ENCODE data around the gene REC8. TPM values are rescaled to one million over a fixed set of nuclear protein-coding genes. Genes with fewer than 3 reads are reported as not detected.
A peak's percentile ranks its signal among the peaks of the same experiment; 100 is the strongest.

The REC8 gene
- polyA plus RNA-seq, 1 donor, result 88.7 TPM

- no peak for DNase-seq
These were observed 34.1 kb upstream of the REC8 start for GRCh38 chr14:24137529-24138395.

GRCh38 chr14:24138396-24139271 is 33.2 kb upstream of the REC8 start:
- DNase-seq, result no peak

- DNase-seq, result no peak
These were observed 32.5 kb upstream of the REC8 start for GRCh38 chr14:24139272-24139934.

GRCh38 chr14:24141097-24141880 is 30.6 kb upstream of the REC8 start, which contains the start of gene EMC9:
EMC9 (minus strand) TSS chr14:24141591; CDS start chr14:24141304, 287 bp downstream.
- DNase-seq, result peak; percentile 100

- DNase-seq, result no peak
These were observed 28.4 kb upstream of the REC8 start for GRCh38 chr14:24143511-24143910.

GRCh38 chr14:24144451-24144850 is 27.4 kb upstream of the REC8 start:
- DNase-seq, result no peak

- no peak for DNase-seq
These were observed 26.7 kb upstream of the REC8 start for GRCh38 chr14:24145219-24145618.

GRCh38 chr14:24145690-24146452 is 26.0 kb upstream of the REC8 start:
- no peak for DNase-seq

- DNase-seq, result peak; percentile 96
These were observed 25.4 kb upstream of the REC8 start, which contains the start of gene PSME2 for GRCh38 chr14:24146453-24146977. PSME2 (minus strand) TSS chr14:24146610; CDS start chr14:24146581, 29 bp downstream.

- peak; percentile 99 for DNase-seq
These were observed 24.7 kb upstream of the REC8 start, which contains the start of gene RNF31 for GRCh38 chr14:24146978-24147760. RNF31 (plus strand) TSS chr14:24147498; CDS start chr14:24147699, 201 bp downstream.

- DNase-seq, result no peak
These were observed 24.0 kb upstream of the REC8 start for GRCh38 chr14:24147761-24148428.

- DNase-seq, result no peak
These were observed 22.4 kb upstream of the REC8 start for GRCh38 chr14:24149302-24149969.

- DNase-seq, result no peak
These were observed 21.8 kb upstream of the REC8 start for GRCh38 chr14:24150061-24150460.

GRCh38 chr14:24150567-24150966 is 21.3 kb upstream of the REC8 start:
- no peak for DNase-seq

GRCh38 chr14:24150993-24151392 is 20.9 kb upstream of the REC8 start:
- DNase-seq, result no peak

- DNase-seq, result no peak
These were observed 20.3 kb upstream of the REC8 start for GRCh38 chr14:24151404-24152080.

GRCh38 chr14:24155100-24155499 is 16.8 kb upstream of the REC8 start:
- no peak for DNase-seq

GRCh38 chr14:24156840-24157239 is 15.0 kb upstream of the REC8 start:
- DNase-seq, result no peak

All from left kidney (tissue), 2 donors.